B cell (primary cell): ENCODE measurements around the gene TCEA3.

ENCODE experiments used
- EZH2 ChIP-seq: IDR thresholded peaks from 2 replicates; pipeline ENCODE4 v1.6.1; 2012; ENCODE audit warnings: borderline replicate concordance, low read depth, mild to moderate bottlenecking, moderate library complexity, low read length; ENCODE audit not compliant: insufficient read depth, poor library complexity, severe bottlenecking
- TF ChIP-seq, protein P1 (sequence below): fragments of 200-600 bp; IDR thresholded peaks from one replicate; pipeline ENCODE4 v1.8.0; 2022; ENCODE audit warnings: antibody characterized with exemption, mild to moderate bottlenecking

DNA sequence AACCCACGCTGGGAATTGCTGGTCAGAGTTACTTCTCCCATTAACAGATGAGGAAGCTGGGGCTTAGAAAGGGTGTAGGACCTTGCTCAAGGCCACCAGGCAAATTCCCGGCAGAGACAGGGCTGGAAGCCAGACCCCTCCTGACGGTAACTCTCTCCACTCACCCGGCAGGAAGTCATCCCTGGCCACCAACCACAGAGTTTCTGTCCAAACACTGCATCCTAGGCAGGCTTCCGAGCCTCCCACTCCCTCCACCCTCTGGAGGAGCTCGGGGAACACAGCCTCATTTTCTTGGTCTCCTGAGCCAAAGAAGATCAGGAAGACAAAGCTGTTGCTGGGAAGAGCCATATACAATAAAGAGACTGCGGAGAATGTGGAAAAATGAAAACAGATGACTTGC, 29.9 kb downstream of the TCEA3 start:
- TF ChIP-seq EZH2: no peak
- TF ChIP-seq, protein P1, sequence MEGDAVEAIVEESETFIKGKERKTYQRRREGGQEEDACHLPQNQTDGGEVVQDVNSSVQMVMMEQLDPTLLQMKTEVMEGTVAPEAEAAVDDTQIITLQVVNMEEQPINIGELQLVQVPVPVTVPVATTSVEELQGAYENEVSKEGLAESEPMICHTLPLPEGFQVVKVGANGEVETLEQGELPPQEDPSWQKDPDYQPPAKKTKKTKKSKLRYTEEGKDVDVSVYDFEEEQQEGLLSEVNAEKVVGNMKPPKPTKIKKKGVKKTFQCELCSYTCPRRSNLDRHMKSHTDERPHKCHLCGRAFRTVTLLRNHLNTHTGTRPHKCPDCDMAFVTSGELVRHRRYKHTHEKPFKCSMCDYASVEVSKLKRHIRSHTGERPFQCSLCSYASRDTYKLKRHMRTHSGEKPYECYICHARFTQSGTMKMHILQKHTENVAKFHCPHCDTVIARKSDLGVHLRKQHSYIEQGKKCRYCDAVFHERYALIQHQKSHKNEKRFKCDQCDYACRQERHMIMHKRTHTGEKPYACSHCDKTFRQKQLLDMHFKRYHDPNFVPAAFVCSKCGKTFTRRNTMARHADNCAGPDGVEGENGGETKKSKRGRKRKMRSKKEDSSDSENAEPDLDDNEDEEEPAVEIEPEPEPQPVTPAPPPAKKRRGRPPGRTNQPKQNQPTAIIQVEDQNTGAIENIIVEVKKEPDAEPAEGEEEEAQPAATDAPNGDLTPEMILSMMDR: no peak
